Spinal cord (tissue), 10 donors: ENCODE data around the gene ADARB2. TPM values are rescaled to one million over a fixed set of nuclear protein-coding genes. Genes with fewer than 3 reads are reported as not detected.
A peak's percentile ranks its signal among the peaks of the same experiment; 100 is the strongest.

Experiments used
- DNase-seq, 6 donors: peaks; one replicate each; pipeline versions ENCODE4 v3.0.0 to v3.0.0-alpha.2; 2013 to 2015; ENCODE audit warnings: low spot score in 6 of 6, low read depth in 4 of 6
- H3K27ac ChIP-seq: one replicate; pipeline ENCODE4 v1.5.1; 2013; ENCODE audit warnings: low read depth, low read length, control low read depth
- H3K27me3 ChIP-seq: one replicate; pipeline ENCODE4 v1.6.1; 2013; ENCODE audit warnings: low read length; ENCODE audit not compliant: control insufficient read depth, insufficient read depth
- H3K36me3 ChIP-seq: one replicate; pipeline ENCODE4 v1.6.1; 2013; ENCODE audit warnings: low read length; ENCODE audit not compliant: control insufficient read depth, insufficient read depth
- H3K4me1 ChIP-seq: one replicate; pipeline ENCODE4 v1.6.1; 2013; ENCODE audit warnings: low read length; ENCODE audit not compliant: control insufficient read depth, insufficient read depth
- H3K4me3 ChIP-seq: one replicate; pipeline ENCODE4 v1.5.1; 2013; ENCODE audit warnings: low read depth, low read length, control low read depth
- H3K9me3 ChIP-seq: one replicate; pipeline ENCODE4 v1.6.1; 2013; ENCODE audit warnings: low read length; ENCODE audit not compliant: control insufficient read depth, insufficient read depth
- WGBS: methylation state at CpG from one replicate; pipeline ENCODE4 v1.1.5; 2013; ENCODE audit warnings: missing lambda C conversion rate; ENCODE audit not compliant: insufficient coverage; 5-methylcytosine and 5-hydroxymethylcytosine counted together
- polyA plus RNA-seq, 2 donors: library from polyadenylated mRNA; unstranded; fragments of 120-200 nt; gene quantifications; one replicate each; pipeline ENCODE4 v1.2.1, GENCODE V29; 2013; ENCODE audit not compliant: insufficient read length in 2 of 2
- total RNA-seq, 2 donors: library from RNA; depleted of rRNA in 1 of 2; stranded (reverse); fragments of 120-200 nt in 1 of 2; fragments of >200 nt in 1 of 2; gene quantifications; one replicate each; pipeline versions ENCODE4 v1.2.3 to v1.2.4, GENCODE V29; 2013 to 2014
- donor health status: healthy.

Gene ADARB2
- total and polyA plus RNA-seq, 4 donors: 4.1 to 11.2 (median 8.3) TPM

DNA sequence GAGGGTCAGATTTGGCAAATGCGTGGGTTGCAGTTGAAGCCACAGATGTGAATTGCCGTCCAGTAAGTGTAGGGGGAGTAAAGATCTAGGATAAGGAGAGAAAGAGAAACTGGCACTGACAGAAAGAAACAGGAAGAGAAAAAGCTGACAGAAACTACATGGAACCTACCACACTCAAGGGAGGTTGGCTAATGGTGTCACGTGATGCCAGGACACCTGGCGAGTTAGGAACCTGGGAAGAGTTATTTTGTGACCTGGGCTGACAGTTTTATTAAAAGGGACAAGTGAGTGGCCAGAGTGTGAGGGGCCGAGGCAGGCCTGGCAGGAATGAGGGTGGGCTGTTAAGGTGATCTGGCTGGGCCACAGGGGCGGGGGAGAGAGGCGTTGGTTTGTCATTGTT is 188.7 kb downstream of the ADARB2 start:
- DNase-seq: no peak
- 98% methylated on average over 5 of the region's 7 CpGs for WGBS
- Histone ChIP-seq H3K4me3 (no peak overlapping the region), H3K27me3 (no peaks in the 10 kb centered on the region), H3K27ac (no peak overlapping the region), H3K9me3 (no peaks in the 10 kb centered on the region), H3K4me1 (peaks cover 36% of the 10 kb centered on the region), H3K36me3 (peaks cover 3% of the 10 kb centered on the region)

DNA sequence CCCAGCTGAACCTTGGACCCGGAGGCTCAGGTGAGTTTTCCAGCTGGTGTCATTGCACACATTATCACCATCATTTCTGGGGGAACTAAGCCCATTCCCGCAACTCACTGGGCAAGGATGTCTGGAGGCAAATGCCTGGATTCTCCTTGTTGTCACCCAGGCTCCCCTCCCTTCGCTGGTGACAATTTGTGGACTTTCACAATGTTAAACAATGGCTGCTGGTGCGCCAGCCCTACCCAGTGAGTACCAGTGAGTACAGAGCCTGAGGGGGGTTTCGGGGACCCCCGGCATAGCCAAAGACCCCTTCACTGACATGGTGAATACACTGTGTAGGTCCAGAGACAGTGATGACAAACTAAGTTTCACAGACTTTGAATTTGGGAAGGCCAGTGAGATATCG is 189.2 kb downstream of the ADARB2 start:
- WGBS: 96% methylated on average over 7 of the region's 7 CpGs

DNA sequence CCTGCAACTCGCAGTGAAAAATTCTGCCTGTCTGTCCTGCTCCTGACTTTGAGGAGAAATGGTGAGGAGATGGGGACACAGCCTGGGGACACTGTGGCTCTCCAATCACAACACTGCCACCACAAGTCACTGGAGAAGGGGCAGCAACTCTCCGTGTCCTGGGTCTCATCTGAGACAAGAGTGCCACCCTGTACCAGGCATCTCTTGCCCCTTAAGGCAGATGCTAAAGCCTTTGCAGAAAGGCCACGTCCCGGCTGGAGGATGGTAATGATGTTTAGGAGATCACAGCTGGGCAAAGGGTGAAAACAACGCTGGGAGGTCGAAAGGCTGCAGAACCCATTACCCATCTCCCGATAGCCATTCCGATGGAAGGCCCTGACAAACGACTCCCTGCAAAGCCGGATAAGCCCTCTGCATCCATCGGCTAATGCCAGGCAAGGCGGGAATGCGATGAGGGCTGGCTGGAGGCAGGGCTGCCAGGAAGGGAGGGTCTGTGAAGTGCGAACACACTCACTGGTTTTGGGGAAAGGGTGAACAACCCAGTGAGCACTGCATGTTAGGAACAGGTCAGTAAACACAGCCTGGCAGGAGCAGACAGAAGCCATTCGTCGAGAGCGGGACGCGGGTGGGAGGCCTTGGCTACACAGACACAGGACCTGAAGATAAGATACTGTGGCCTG is 190.8 kb downstream of the ADARB2 start:
- Histone ChIP-seq H3K27me3 (no peaks in the 10 kb centered on the region), H3K27ac (no peak overlapping the region), H3K36me3 (peaks cover 3% of the 10 kb centered on the region), H3K9me3 (no peaks in the 10 kb centered on the region), H3K4me3 (no peak overlapping the region), H3K4me1 (peaks cover 19% of the 10 kb centered on the region)
- 64% methylated on average over 18 of the region's 19 CpGs for WGBS
- DNase-seq: no peak

More for the DNA sequence above, 189.2 kb downstream of the ADARB2 start:
- no peaks in the 10 kb centered on the region for H3K9me3 ChIP-seq
- peaks cover 3% of the 10 kb centered on the region for H3K36me3 ChIP-seq
- no peak overlapping the region for H3K4me3 ChIP-seq
- DNase-seq: no peak
- H3K4me1 ChIP-seq: peaks cover 31% of the 10 kb centered on the region
- H3K27ac ChIP-seq: no peak overlapping the region
- H3K27me3 ChIP-seq: no peaks in the 10 kb centered on the region

DNA sequence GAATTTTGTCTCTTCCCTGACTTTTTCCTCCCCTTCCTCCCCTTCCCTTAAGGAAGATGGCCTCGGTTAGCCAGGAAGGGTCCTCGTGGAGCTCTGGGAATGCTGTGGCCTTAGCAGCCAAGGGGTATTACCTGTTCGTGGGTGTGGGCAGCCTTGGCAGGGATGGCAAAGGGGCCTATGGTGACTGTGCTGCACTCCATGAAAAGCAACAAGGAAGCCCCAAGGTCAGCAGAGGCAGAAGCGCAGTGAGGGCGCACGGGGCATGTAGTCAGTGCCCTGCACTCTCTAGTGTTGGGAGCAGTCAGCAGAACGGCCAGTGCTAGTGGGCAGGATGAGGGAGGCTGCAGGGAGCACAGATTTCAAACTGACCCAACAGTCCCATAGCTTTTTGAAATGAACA is 191.8 kb downstream of the ADARB2 start:
- Histone ChIP-seq H3K4me1 (peaks cover 16% of the 10 kb centered on the region), H3K36me3 (peaks cover 3% of the 10 kb centered on the region), H3K4me3 (no peak overlapping the region), H3K9me3 (no peaks in the 10 kb centered on the region), H3K27me3 (no peaks in the 10 kb centered on the region), H3K27ac (no peak overlapping the region)
- WGBS: 94% methylated on average over 5 of the region's 7 CpGs
- DNase-seq: no peak

DNA sequence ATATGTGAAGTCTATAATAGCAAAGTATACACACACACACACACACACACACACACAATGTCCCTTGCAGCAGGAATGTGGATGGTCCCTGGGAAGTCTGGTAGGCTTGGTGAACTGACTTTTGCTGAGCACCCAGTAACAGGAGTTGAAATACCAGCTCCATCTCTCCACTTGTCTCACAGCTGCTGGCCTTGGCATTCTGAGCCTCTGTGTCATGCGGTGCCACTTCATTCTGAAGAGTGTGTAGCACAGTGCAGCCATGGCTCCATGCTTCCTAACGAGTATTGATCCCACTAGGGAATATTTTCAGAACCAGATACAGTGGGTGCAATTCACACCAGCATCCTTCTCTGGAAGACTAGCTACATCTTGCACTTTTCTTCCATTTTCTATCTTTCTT is 192.4 kb downstream of the ADARB2 start:
- no peak overlapping the region for H3K27ac ChIP-seq
- 83% methylated on average over 1 of the region's 2 CpGs for WGBS
- no peaks in the 10 kb centered on the region for H3K9me3 ChIP-seq
- DNase-seq: no peak
- H3K4me1 ChIP-seq: peaks cover 16% of the 10 kb centered on the region
- no peaks in the 10 kb centered on the region for H3K27me3 ChIP-seq
- peaks cover 3% of the 10 kb centered on the region for H3K36me3 ChIP-seq
- no peak overlapping the region for H3K4me3 ChIP-seq

DNA sequence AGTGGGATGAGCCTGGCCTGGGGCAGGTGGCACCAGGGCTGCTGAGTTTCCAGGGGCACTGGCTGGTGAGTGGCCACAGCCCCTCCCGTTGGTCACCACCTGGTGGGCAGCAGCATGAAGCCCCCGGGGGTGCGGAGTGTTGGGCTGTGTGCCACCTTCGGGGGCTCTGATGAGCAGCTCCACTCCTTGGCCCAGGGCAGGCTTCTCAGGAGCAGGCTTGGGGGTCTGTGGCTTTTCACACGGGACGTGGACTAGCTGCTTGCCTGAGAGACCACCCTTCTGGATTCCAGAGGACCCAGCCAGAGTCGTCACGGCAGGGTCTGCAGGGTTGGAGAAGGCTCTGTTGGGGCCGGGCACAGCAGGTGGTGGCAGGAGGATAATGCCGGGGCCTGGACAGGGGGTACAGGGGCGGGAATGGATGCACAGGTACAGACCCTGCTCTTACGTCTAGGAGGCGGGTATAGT is 193.1 kb downstream of the ADARB2 start:
- H3K36me3 ChIP-seq: peaks cover 3% of the 10 kb centered on the region
- no peak for DNase-seq
- no peaks in the 10 kb centered on the region for H3K9me3 ChIP-seq
- no peak overlapping the region for H3K4me3 ChIP-seq
- no peaks in the 10 kb centered on the region for H3K27me3 ChIP-seq
- no peak overlapping the region for H3K27ac ChIP-seq
- WGBS: 84% methylated on average over 10 of the region's 13 CpGs
- peaks cover 11% of the 10 kb centered on the region for H3K4me1 ChIP-seq

DNA sequence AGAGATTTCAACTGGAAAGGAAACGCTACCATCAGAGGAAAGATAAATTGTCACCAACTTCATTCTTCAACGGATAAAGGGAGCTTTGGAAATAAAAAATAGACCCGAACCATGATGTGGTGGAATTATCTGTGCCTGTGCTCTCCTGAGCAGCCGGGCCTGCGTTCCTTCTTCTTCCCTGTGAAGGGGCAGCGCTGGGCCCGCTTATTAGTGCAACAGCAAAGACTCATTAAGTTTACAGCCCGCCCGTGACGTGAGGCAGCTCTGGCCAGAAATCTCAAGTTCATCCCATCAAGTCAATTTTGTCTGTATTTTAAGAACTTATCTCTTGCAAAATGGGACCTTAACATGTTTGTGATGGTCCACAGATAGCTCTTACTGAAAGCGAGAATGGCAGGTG is 193.7 kb downstream of the ADARB2 start:
- 86% methylated on average over 6 of the region's 11 CpGs for WGBS
- Histone ChIP-seq H3K27ac (no peak overlapping the region), H3K4me1 (peaks cover 11% of the 10 kb centered on the region), H3K36me3 (peaks cover 4% of the 10 kb centered on the region), H3K27me3 (no peaks in the 10 kb centered on the region), H3K4me3 (no peak overlapping the region), H3K9me3 (no peaks in the 10 kb centered on the region)
- peak in 1 of 6 donors; percentile 44 for DNase-seq

DNA sequence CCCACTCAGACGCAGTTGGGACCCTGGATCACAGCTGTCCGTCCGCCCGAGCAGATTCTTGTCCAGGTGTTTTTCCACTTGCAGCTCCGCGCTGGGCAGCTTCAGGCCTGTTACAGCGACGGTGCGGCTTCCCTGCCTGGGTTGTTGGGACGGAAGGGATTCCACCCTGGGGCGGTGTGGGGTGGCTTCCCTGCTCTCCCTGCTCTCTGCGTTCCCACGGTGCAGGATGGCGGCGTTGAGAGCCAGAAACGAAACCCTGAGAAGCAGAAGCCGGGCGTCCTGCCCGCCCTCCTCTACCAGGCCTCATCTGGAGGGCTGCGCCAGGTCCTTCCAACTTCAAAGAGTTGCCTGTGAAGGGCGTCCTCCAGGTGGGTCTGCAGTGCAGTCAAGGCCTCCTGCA is 194.4 kb downstream of the ADARB2 start:
- peaks cover 8% of the 10 kb centered on the region for H3K36me3 ChIP-seq
- no peak overlapping the region for H3K4me3 ChIP-seq
- H3K4me1 ChIP-seq: peaks cover 11% of the 10 kb centered on the region
- no peak overlapping the region for H3K27ac ChIP-seq
- no peak for DNase-seq
- WGBS: 98% methylated on average over 20 of the region's 21 CpGs
- no peaks in the 10 kb centered on the region for H3K9me3 ChIP-seq
- no peaks in the 10 kb centered on the region for H3K27me3 ChIP-seq

DNA sequence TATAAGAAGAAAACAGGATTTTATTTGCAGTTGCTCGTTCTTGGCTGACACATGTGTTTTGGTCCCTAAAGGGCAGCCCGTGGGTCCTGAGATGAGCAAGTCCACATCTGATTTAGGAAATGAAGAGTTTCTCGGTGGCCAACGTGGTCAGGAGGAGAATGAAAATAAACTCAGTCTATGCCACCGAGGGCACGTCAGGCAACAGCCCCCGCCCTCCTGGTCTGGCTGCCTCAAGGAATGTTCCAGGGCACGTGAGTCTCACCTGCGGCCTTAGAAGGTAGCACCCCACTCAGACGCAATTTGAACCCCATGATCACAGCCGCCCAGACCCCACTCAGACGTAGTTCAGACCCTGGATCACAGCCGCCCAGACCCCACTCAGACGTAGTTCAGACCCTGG is 197.2 kb downstream of the ADARB2 start:
- WGBS: 92% methylated on average over 14 of the region's 14 CpGs

DNA sequence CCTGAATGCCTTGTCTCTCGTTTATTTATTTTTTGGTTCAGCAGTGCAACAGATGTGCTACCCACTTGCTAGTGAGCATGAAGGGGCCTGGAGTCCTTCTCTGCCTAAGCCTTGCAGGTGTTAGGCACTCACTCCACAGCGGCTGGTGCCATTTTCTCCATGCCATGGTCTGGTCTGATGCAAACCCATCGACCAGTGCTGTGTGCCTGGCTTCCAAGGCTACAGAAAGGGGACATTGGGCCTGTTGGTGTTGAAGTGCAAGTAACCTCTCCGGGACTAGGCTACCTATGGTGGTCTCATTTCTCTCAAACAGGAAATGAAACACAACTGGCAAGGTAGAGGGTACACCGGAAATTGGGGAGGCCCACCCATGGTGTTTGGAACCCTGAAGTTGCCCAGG is 198.1 kb downstream of the ADARB2 start:
- DNase-seq: no peak
- H3K4me3 ChIP-seq: no peak overlapping the region
- peaks cover 6% of the 10 kb centered on the region for H3K36me3 ChIP-seq
- peaks cover 4% of the 10 kb centered on the region for H3K4me1 ChIP-seq
- no peaks in the 10 kb centered on the region for H3K27me3 ChIP-seq
- H3K9me3 ChIP-seq: no peaks in the 10 kb centered on the region
- 86% methylated on average over 5 of the region's 5 CpGs for WGBS
- H3K27ac ChIP-seq: no peak overlapping the region

More for the DNA sequence above, 197.2 kb downstream of the ADARB2 start:
- H3K27me3 ChIP-seq: no peaks in the 10 kb centered on the region
- peaks cover 8% of the 10 kb centered on the region for H3K36me3 ChIP-seq
- peaks cover 6% of the 10 kb centered on the region for H3K4me1 ChIP-seq
- no peaks in the 10 kb centered on the region for H3K9me3 ChIP-seq
- H3K27ac ChIP-seq: no peak overlapping the region
- no peak overlapping the region for H3K4me3 ChIP-seq
- no peak for DNase-seq
